K562 (cell line): Measurements from ENCODE around the gene JPT2.

Source experiments
- GTF2F1 ChIP-seq: IDR thresholded peaks from 2 replicates; pipeline ENCODE4 v1.6.1; 2011; ENCODE audit warnings: low read depth, low read length, improper control_type of control experiment
- LARP7 ChIP-seq: fragments of 450-650 bp; IDR thresholded peaks from 2 replicates; pipeline ENCODE4 v1.6.1; 2016
- POLR2A ChIP-seq: fragments of 450-650 bp; conservative IDR thresholded peaks from 2 replicates; pipeline ENCODE4 v1.6.1; 2016
- SMARCC2 ChIP-seq: fragments of 450-650 bp; IDR thresholded peaks from 2 replicates; pipeline ENCODE4 v1.6.1; 2017; ENCODE audit warnings: antibody characterized with exemption, moderate library complexity, mild to moderate bottlenecking, low read depth
- ZFX ChIP-seq: sonication (generic); formaldehyde crosslinking; IDR thresholded peaks from 2 replicates; pipeline ENCODE4 v1.8.0; 2022; ENCODE audit warnings: mild to moderate bottlenecking, missing genetic modification reagents, moderate library complexity
- ZNF76 ChIP-seq: fragments of 250-450 bp; sonication (Bioruptor Pico); IDR thresholded peaks from 2 replicates; pipeline ENCODE4 v1.4.0; 2020; ENCODE audit warnings: mild to moderate bottlenecking, moderate library complexity, borderline replicate concordance
- ZNF764 ChIP-seq: fragments of 250-450 bp; sonication (Bioruptor Pico); IDR thresholded peaks from 2 replicates; pipeline ENCODE4 v1.4.0; 2020; ENCODE audit warnings: low read depth, mild to moderate bottlenecking, moderate library complexity
- TF ChIP-seq, protein P1 (sequence below): fragments of 250-450 bp; sonication (Bioruptor Pico); IDR thresholded peaks from 2 replicates; pipeline ENCODE4 v1.4.0; 2020; ENCODE audit warnings: mild to moderate bottlenecking, moderate library complexity
- TF ChIP-seq, protein P2 (sequence below), 2 experiments: fragments of 150-350 bp in 1 of 2; IDR thresholded peaks; 2 replicates each; pipeline ENCODE4 v1.6.1; 2012 to 2016; ENCODE audit warnings: low read depth in 2 of 2, low read length in 2 of 2, mild to moderate bottlenecking in 1 of 2, moderate library complexity in 1 of 2
- TF ChIP-seq, protein P3 (sequence below), 3 experiments: IDR thresholded peaks in 2 of 3; conservative IDR thresholded peaks in 1 of 3; 2 replicates each; pipeline ENCODE4 v1.5.1; 2011 to 2012; ENCODE audit warnings: low read length in 3 of 3, mild to moderate bottlenecking in 3 of 3, control low read depth in 2 of 3, improper control_type of control experiment in 1 of 3, inconsistent platforms in 1 of 3, low read depth in 1 of 3, mixed read lengths in 1 of 3, moderate library complexity in 1 of 3; ENCODE audit not compliant: insufficient read depth in 2 of 3

DNA sequence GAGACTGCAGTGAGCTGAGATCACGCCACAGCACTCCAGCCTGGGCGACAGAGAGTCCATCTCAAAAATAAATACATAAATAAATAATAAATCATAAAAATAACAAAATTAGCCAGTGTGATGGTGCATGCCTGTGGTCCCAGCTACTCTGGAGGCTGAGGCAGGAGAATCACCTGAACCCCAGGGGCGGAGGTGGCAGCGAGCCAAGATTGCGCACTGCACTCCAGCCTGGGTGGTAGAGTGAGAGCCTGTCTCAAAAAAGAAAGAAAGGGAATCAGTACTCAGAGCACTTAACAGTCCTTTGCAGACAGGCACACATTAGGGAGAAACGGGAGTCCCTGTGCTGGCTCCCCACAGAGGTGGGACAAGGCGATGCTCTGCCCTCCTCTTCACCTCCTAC lies 53.0 kb downstream of the JPT2 start:
- TF ChIP-seq, protein P1, sequence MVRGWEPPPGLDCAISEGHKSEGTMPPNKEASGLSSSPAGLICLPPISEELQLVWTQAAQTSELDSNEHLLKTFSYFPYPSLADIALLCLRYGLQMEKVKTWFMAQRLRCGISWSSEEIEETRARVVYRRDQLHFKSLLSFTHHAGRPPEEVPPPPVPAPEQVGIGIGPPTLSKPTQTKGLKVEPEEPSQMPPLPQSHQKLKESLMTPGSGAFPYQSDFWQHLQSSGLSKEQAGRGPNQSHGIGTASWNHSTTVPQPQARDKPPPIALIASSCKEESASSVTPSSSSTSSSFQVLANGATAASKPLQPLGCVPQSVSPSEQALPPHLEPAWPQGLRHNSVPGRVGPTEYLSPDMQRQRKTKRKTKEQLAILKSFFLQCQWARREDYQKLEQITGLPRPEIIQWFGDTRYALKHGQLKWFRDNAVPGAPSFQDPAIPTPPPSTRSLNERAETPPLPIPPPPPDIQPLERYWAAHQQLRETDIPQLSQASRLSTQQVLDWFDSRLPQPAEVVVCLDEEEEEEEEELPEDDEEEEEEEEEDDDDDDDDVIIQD (CRISPR knock-in tag), result no peak
- TF ChIP-seq, protein P2, sequence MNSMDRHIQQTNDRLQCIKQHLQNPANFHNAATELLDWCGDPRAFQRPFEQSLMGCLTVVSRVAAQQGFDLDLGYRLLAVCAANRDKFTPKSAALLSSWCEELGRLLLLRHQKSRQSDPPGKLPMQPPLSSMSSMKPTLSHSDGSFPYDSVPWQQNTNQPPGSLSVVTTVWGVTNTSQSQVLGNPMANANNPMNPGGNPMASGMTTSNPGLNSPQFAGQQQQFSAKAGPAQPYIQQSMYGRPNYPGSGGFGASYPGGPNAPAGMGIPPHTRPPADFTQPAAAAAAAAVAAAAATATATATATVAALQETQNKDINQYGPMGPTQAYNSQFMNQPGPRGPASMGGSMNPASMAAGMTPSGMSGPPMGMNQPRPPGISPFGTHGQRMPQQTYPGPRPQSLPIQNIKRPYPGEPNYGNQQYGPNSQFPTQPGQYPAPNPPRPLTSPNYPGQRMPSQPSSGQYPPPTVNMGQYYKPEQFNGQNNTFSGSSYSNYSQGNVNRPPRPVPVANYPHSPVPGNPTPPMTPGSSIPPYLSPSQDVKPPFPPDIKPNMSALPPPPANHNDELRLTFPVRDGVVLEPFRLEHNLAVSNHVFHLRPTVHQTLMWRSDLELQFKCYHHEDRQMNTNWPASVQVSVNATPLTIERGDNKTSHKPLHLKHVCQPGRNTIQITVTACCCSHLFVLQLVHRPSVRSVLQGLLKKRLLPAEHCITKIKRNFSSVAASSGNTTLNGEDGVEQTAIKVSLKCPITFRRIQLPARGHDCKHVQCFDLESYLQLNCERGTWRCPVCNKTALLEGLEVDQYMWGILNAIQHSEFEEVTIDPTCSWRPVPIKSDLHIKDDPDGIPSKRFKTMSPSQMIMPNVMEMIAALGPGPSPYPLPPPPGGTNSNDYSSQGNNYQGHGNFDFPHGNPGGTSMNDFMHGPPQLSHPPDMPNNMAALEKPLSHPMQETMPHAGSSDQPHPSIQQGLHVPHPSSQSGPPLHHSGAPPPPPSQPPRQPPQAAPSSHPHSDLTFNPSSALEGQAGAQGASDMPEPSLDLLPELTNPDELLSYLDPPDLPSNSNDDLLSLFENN (IDR thresholded peaks at IDR 0.05; ENCODE audit: low read depth in 2 of 2, low read length in 2 of 2), result no peak
- no peak for TF ChIP-seq GTF2F1
- no peak for TF ChIP-seq ZNF764 (CRISPR knock-in tag)
- no peak for TF ChIP-seq SMARCC2
- TF ChIP-seq POLR2A, result no peak
- no peak for TF ChIP-seq ZFX (CRISPR knock-in tag)
- TF ChIP-seq ZNF76 (CRISPR knock-in tag), result no peak
- no peak for TF ChIP-seq LARP7
- TF ChIP-seq, protein P3, sequence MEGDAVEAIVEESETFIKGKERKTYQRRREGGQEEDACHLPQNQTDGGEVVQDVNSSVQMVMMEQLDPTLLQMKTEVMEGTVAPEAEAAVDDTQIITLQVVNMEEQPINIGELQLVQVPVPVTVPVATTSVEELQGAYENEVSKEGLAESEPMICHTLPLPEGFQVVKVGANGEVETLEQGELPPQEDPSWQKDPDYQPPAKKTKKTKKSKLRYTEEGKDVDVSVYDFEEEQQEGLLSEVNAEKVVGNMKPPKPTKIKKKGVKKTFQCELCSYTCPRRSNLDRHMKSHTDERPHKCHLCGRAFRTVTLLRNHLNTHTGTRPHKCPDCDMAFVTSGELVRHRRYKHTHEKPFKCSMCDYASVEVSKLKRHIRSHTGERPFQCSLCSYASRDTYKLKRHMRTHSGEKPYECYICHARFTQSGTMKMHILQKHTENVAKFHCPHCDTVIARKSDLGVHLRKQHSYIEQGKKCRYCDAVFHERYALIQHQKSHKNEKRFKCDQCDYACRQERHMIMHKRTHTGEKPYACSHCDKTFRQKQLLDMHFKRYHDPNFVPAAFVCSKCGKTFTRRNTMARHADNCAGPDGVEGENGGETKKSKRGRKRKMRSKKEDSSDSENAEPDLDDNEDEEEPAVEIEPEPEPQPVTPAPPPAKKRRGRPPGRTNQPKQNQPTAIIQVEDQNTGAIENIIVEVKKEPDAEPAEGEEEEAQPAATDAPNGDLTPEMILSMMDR (IDR thresholded peaks at IDR 0.05 in 2 of 3, conservative IDR thresholded peaks at IDR 0.05 in 1 of 3; ENCODE audit: insufficient read depth in 2 of 3, low read depth in 1 of 3, low read length in 3 of 3), result no peak
